HepG2 (cell line): Measurements from ENCODE around the gene COG4. TPM values are rescaled to one million over a fixed set of nuclear protein-coding genes. Genes with fewer than 3 reads are reported as not detected.

ENCODE experiments used
- CREB1 ChIP-seq, 2 experiments: fragments of 450-650 bp in 1 of 2; IDR thresholded peaks; 2 replicates each; pipeline ENCODE4 v1.6.1; 2016 to 2017; ENCODE audit warnings: control low read depth in 1 of 2, mild to moderate bottlenecking in 1 of 2, missing compliant biosample characterization in 1 of 2, missing genetic modification characterization in 1 of 2
- GTF2F1 ChIP-seq: fragments of 150-350 bp; IDR thresholded peaks from 2 replicates; pipeline ENCODE4 v1.6.1; 2014; ENCODE audit warnings: low read length
- GTF3A ChIP-seq: sonication (generic); formaldehyde crosslinking; conservative IDR thresholded peaks from 2 replicates; pipeline ENCODE4 v1.4.0; 2020; ENCODE audit warnings: mild to moderate bottlenecking, missing genetic modification reagents
- IKZF4 ChIP-seq: sonication (generic); formaldehyde crosslinking; IDR thresholded peaks from 2 replicates; pipeline ENCODE4 v1.5.1; 2020; ENCODE audit warnings: borderline replicate concordance, mild to moderate bottlenecking, low read depth, missing genetic modification reagents; ENCODE audit errors: not compliant biosample characterization
- KDM1A ChIP-seq: IDR thresholded peaks from 2 replicates; pipeline ENCODE4 v1.6.1; 2016; ENCODE audit warnings: missing compliant biosample characterization
- KLF12 ChIP-seq: sonication (generic); formaldehyde crosslinking; IDR thresholded peaks from 2 replicates; pipeline ENCODE4 v1.4.0; 2020; ENCODE audit warnings: missing genetic modification reagents, borderline replicate concordance
- RXRB ChIP-seq: IDR thresholded peaks from 2 replicates; pipeline ENCODE4 v1.6.1; 2016; ENCODE audit warnings: borderline replicate concordance, missing genetic modification reagents, missing compliant biosample characterization
- SATB2 ChIP-seq: sonication (generic); formaldehyde crosslinking; IDR thresholded peaks from 2 replicates; pipeline ENCODE4 v1.5.0; 2020; ENCODE audit warnings: missing genetic modification reagents
- SP5 ChIP-seq: IDR thresholded peaks from 2 replicates; pipeline ENCODE4 v1.6.1; 2016; ENCODE audit warnings: low read depth, borderline replicate concordance
- TBL1XR1 ChIP-seq: fragments of 150-350 bp; IDR thresholded peaks from 2 replicates; pipeline ENCODE4 v1.6.1; 2014; ENCODE audit warnings: borderline replicate concordance, low read length; ENCODE audit not compliant: partially characterized antibody
- TFDP2 ChIP-seq: sonication (generic); formaldehyde crosslinking; IDR thresholded peaks from 2 replicates; pipeline ENCODE4 v1.4.0; 2020; ENCODE audit warnings: missing genetic modification reagents
- THYN1 ChIP-seq: sonication (generic); formaldehyde crosslinking; IDR thresholded peaks from 2 replicates; pipeline ENCODE4 v1.8.1; 2023; ENCODE audit warnings: low read depth, mild to moderate bottlenecking, moderate library complexity, missing genetic modification reagents, borderline replicate concordance
- U2AF2 ChIP-seq: fragments of 200-400 bp; formaldehyde crosslinking; IDR thresholded peaks from 2 replicates; pipeline ENCODE4 v1.6.1; 2017; ENCODE audit warnings: low read depth, mild to moderate bottlenecking, low read length
- XRCC5 ChIP-seq: fragments of 200-400 bp; formaldehyde crosslinking; optimal IDR thresholded peaks from 2 replicates; pipeline ENCODE3; 2017; ENCODE audit warnings: mild to moderate bottlenecking, low read length
- ZBTB43 ChIP-seq: sonication (generic); formaldehyde crosslinking; conservative IDR thresholded peaks from 2 replicates; pipeline ENCODE4 v1.4.0; 2020; ENCODE audit warnings: missing genetic modification reagents
- ZFP62 ChIP-seq: sonication (generic); formaldehyde crosslinking; IDR thresholded peaks from 2 replicates; pipeline ENCODE4 v1.4.0; 2020; ENCODE audit warnings: missing genetic modification reagents
- ZNF264 ChIP-seq: sonication (generic); formaldehyde crosslinking; IDR thresholded peaks from 2 replicates; pipeline ENCODE4 v1.4.0; 2020; ENCODE audit warnings: missing genetic modification reagents
- ZNF546 ChIP-seq: sonication (generic); formaldehyde crosslinking; conservative IDR thresholded peaks from 2 replicates; pipeline ENCODE4 v1.8.1; 2023; ENCODE audit warnings: mild to moderate bottlenecking, missing genetic modification reagents
- ZNF557 ChIP-seq: sonication (generic); formaldehyde crosslinking; IDR thresholded peaks from 2 replicates; pipeline ENCODE4 v1.4.0; 2020; ENCODE audit warnings: missing genetic modification reagents
- ZNF598 ChIP-seq: sonication (generic); formaldehyde crosslinking; IDR thresholded peaks from 2 replicates; pipeline ENCODE4 v1.5.1; 2020; ENCODE audit warnings: mild to moderate bottlenecking, missing genetic modification reagents, borderline replicate concordance
- ZSCAN22 ChIP-seq: sonication (generic); formaldehyde crosslinking; IDR thresholded peaks from 2 replicates; pipeline ENCODE4 v1.4.0; 2020; ENCODE audit warnings: mild to moderate bottlenecking, missing genetic modification reagents
- polyA plus RNA-seq, 8 experiments: library from polyadenylated mRNA; depleted of rRNA in 3 of 8; stranded (reverse) in 7 of 8; unstranded in 1 of 8; fragments of >200 nt; fragmentation: Illumina TruSeq in 4 of 8; extraction: Trizol in 4 of 8; gene quantifications; 2 replicates each; pipeline versions ENCODE4 v1.2.1 to v1.2.3, GENCODE V29; 2011 to 2016; ENCODE audit warnings: low read depth in 4 of 8, missing spikeins in 1 of 8, mixed read lengths in 1 of 8; ENCODE audit not compliant: insufficient read depth in 1 of 8
- total RNA-seq, 5 experiments: library from RNA; depleted of rRNA; stranded (reverse); fragments of >200 nt; fragmentation: Illumina TruSeq; extraction: Trizol; gene quantifications; 2 replicates each; pipeline ENCODE4 v1.2.3, GENCODE V29; 2016; ENCODE audit warnings: low read depth in 1 of 5
- TF ChIP-seq, protein P1 (sequence below), 2 experiments: sonication (generic) in 1 of 2; formaldehyde crosslinking in 1 of 2; IDR thresholded peaks; 2 replicates each; pipeline versions ENCODE4 v1.5.1 to v1.6.1; 2011 to 2020; ENCODE audit warnings: borderline replicate concordance in 1 of 2, low read depth in 1 of 2, low read length in 1 of 2, mild to moderate bottlenecking in 1 of 2, missing genetic modification reagents in 1 of 2, moderate library complexity in 1 of 2
- TF ChIP-seq, protein P2 (sequence below): IDR thresholded peaks from 2 replicates; pipeline ENCODE4 v1.6.1; 2018; ENCODE audit warnings: missing genetic modification reagents

Gene COG4
- total and polyA plus RNA-seq, 2 of the 13 experiments (the other 11 are each of a cell fraction or from before 2014, with no cell fraction given), result 51.1 to 73.8 TPM

GRCh38 chr16:70454222-70455034 is 68.9 kb downstream of the COG4 start, which contains the start of gene FCSK (continued):
- TF ChIP-seq GTF3A (no peak; the same call in 1 of the 2 replicates), SATB2 (CRISPR knock-in tag) (peak; percentile 94), ZNF598 (peak; percentile 89), XRCC5 (peak; percentile 68), IKZF4 (CRISPR knock-in tag) (peak; percentile 92), U2AF2 (no peak), ZBTB43 (CRISPR knock-in tag) (peak; percentile 88), TBL1XR1 (peak; percentile 71), KDM1A (CRISPR knock-in tag) (no peak), ZSCAN22 (no peak), SP5 (CRISPR knock-in tag) (peak; percentile 18; the same call in 1 of the 2 replicates), TFDP2 (CRISPR knock-in tag) (peak; percentile 47), ZFP62 (CRISPR knock-in tag) (peak; percentile 94; the same call in 1 of the 2 replicates), THYN1 (no peak), ZNF557 (CRISPR knock-in tag) (peak; percentile 68; the same call in 1 of the 2 replicates), ZNF264 (peak; percentile 91), KLF12 (CRISPR knock-in tag) (peak; percentile 85), ZNF546 (CRISPR knock-in tag) (peak; percentile 88; the same call in 1 of the 2 replicates), RXRB (CRISPR knock-in tag) (peak; percentile 76), CREB1 (IDR thresholded peaks at IDR 0.05) (peak; percentile 81), CREB1 (CRISPR knock-in tag; IDR thresholded peaks at IDR 0.05) (peak; percentile 87), GTF2F1 (no peak)
- TF ChIP-seq, protein P1, sequence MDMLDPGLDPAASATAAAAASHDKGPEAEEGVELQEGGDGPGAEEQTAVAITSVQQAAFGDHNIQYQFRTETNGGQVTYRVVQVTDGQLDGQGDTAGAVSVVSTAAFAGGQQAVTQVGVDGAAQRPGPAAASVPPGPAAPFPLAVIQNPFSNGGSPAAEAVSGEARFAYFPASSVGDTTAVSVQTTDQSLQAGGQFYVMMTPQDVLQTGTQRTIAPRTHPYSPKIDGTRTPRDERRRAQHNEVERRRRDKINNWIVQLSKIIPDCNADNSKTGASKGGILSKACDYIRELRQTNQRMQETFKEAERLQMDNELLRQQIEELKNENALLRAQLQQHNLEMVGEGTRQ (IDR thresholded peaks at IDR 0.05; ENCODE audit: low read depth, low read length), result no peak
- TF ChIP-seq, protein P1 (CRISPR knock-in tag; IDR thresholded peaks at IDR 0.05; ENCODE audit: borderline replicate concordance), result peak; percentile 3; the same call in 1 of the 2 replicates
- TF ChIP-seq, protein P2, sequence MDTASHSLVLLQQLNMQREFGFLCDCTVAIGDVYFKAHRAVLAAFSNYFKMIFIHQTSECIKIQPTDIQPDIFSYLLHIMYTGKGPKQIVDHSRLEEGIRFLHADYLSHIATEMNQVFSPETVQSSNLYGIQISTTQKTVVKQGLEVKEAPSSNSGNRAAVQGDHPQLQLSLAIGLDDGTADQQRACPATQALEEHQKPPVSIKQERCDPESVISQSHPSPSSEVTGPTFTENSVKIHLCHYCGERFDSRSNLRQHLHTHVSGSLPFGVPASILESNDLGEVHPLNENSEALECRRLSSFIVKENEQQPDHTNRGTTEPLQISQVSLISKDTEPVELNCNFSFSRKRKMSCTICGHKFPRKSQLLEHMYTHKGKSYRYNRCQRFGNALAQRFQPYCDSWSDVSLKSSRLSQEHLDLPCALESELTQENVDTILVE (CRISPR knock-in tag), result peak; percentile 93; the same call in 1 of the 2 replicates
